ENCODE data around the gene CCK.
"Not testable (repeated sequence)": the region's sequence is repeated elsewhere in the genome, so short reads cannot be mapped to it uniquely, and the experiment has no call there.

DNA sequence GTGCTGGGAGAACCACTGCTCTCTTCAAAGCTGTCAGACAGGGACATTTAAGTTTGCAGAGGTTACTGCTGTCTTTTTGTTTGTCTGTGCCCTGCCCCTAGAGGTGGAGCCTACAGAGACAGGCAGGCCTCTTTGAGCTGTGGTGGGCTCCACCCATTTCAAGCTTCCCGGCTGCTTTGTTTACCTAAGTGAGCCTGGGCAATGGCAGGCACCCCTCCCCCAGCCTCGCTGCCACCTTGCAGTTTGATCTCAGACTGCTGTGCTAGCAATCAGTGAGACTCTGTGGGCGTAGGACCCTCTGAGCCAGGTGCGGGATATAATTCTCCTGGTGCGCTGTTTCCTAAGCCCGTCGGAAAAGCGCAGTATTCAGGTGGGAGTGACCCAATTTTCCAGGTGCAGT, 21.4 kb upstream of the CCK start:
- not testable (repeated sequence) for TF ChIP-seq SP1 (IDR thresholded peaks at IDR 0.05); RAD21 (IDR thresholded peaks at IDR 0.05); EGR1 (IDR thresholded peaks at IDR 0.05; ENCODE audit: low read depth in 2 of 2); FOXA1 (IDR thresholded peaks at IDR 0.05)
- TF ChIP-seq, protein P1, sequence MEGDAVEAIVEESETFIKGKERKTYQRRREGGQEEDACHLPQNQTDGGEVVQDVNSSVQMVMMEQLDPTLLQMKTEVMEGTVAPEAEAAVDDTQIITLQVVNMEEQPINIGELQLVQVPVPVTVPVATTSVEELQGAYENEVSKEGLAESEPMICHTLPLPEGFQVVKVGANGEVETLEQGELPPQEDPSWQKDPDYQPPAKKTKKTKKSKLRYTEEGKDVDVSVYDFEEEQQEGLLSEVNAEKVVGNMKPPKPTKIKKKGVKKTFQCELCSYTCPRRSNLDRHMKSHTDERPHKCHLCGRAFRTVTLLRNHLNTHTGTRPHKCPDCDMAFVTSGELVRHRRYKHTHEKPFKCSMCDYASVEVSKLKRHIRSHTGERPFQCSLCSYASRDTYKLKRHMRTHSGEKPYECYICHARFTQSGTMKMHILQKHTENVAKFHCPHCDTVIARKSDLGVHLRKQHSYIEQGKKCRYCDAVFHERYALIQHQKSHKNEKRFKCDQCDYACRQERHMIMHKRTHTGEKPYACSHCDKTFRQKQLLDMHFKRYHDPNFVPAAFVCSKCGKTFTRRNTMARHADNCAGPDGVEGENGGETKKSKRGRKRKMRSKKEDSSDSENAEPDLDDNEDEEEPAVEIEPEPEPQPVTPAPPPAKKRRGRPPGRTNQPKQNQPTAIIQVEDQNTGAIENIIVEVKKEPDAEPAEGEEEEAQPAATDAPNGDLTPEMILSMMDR (IDR thresholded peaks at IDR 0.05; ENCODE audit: low read depth, low read length, missing input control): not testable (repeated sequence)
- TF ChIP-seq, protein P2, sequence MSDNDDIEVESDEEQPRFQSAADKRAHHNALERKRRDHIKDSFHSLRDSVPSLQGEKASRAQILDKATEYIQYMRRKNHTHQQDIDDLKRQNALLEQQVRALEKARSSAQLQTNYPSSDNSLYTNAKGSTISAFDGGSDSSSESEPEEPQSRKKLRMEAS (IDR thresholded peaks at IDR 0.05): not testable (repeated sequence)
